Central memory CD4-positive, alpha-beta T cell (primary cell): ENCODE measurements around the gene TBC1D24.

ENCODE experiments used
- DNase-seq: peaks from one replicate; pipeline ENCODE4 v3.0.0; 2022

Gene TBC1D24

DNA sequence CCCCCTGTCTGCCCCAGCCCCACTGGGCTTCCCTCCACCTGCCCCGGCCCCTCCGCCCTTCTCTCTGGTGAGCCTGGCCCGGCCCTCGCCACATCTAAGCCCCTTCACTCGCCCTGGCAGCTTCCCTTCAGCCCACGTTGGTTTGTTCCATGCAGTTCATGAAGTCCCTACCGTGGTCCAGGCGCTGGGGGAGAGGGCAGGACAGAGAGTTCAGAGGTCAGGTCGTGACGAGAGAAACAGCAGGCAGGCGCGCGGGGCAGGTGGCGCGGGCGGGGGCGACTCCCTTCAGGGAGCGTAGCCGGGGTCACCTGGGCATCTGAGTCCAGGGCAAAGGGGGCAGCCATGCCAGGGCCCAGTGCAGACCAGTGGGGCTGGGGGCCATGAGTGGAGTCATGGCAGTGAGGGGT lies 23.9 kb upstream of the TBC1D24 start:
- no peak for DNase-seq

DNA sequence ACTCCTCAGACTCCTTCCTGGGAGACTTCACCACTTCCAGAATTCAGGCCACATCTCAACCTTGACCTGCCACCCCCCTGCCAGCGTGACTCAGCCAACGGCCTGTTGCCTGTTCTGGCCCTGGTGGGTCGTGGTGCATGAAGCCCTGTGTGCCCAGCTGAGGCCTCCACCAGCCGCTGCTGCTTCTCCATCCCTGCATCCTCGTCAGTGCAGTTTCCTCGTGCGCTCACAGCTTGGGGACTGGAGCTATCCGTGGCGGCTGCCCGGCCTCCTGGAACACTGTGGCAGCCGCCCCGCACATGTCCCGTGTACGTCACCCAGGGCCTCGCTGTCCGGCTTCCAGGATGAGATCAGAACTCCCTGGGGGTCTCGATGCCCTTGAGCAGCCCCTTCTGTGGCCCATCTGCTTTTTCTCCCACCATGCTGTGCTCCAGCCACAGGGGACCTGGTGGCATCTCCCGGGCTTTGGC lies 23.0 kb upstream of the TBC1D24 start:
- DNase-seq, result no peak

- DNase-seq, result no peak
These were observed 22.3 kb upstream of the TBC1D24 start for GRCh38 chr16:2452650-2453049.

DNA sequence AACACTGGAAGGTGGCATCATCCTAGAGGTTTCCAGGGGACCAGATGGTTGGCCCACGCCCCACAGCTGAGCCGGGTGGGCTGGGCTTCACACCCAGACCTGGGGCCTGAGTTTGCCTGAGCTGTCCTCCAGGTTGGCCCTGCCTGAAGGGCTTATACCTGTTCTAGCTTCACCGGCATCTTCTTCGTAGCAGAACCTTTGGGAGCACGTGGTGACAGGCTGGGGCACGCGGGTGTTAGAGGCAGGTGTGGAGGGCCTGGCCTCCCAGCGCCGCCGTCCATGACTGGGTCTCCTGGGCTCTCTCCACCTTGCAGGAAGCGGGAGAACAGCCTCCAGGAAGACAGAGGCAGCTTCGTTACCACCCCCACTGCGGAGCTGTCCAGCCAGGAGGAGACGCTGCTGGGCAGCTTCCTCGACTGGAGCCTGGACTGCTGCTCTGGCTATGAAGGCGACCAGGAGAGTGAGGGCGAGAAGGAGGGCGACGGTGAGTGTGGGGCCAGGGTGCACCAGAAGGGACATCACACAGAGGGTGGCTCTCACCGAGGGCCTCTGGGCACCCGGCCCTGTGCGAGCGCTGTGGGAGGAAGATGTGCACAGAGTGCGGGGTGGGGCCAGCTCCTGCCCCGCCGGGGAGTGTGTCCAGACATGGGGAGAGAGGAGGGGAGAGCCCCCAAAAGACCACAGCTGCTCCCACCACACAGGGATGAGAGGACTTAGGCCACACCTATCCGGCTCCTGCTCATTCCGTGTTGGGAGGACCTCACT lies 19.7 kb upstream of the TBC1D24 start:
- DNase-seq, result no peak

GRCh38 chr16:2456551-2457153 lies 18.3 kb upstream of the TBC1D24 start:
- no peak for DNase-seq

DNA sequence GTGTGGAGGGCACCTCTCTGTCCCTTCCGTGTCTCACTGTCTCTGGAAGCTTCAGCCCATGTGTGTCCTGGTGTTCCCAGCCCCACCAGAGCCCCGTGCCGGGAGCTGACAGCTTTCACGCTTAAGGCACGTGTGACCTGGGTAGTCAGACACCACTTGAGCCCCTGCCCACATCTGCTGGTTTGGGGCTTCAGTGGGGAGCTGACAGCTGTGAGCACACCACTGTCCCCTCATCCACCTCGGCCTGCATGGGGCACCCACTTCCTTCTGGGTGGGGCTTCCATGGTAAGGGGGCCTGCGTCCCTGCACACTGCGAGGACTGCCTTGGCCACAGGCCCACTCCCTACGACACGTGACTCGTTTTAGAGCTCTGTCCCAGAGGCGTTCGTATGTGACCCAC lies 17.7 kb upstream of the TBC1D24 start:
- DNase-seq, result no peak

- no peak for DNase-seq
These were observed 17.0 kb upstream of the TBC1D24 start for GRCh38 chr16:2457946-2458345.

DNA sequence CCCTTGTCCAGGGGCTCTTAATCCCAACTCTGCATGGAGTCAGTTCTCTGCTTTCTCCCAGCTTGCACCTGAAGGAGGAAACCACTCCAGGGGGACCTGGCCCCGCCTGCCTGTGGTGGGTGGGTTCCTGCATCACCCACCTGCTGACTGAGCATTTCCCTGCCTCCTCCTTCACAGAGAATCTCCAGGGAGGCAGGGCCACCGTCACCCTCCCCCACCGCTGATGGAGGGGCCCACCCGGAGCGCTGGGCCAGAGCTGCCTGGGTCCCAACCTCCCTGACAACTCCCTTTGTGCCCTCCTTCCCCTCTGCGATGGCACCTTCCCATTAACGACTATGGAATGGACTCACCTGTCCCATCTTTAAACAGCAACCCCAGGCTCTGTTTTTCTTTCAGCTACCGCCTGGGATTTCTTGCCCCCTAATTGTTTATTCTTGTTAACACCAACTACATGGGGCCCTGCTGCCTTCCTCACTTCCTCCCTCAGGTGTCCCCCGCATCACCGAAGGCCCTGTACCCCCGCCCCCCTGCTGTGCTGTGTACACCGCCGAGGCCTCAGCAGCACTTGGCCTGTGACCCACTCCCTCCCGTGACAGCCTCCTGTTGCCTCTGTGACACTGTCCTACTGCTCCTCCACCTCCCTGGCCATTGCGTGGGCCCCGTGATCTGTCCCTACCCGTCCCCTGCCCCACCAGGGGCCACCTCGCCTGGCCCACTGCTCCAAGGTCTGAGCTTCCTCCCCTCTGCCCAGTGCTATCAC lies 15.9 kb upstream of the TBC1D24 start:
- DNase-seq, result no peak

GRCh38 chr16:2459647-2460390 lies 15.1 kb upstream of the TBC1D24 start, which contains the start of gene TEDC2:
Gene TEDC2 (plus strand): TSS chr16:2460109. CDS start chr16:2460145, 36 bp downstream.
- DNase-seq, result peak; percentile 95

DNA sequence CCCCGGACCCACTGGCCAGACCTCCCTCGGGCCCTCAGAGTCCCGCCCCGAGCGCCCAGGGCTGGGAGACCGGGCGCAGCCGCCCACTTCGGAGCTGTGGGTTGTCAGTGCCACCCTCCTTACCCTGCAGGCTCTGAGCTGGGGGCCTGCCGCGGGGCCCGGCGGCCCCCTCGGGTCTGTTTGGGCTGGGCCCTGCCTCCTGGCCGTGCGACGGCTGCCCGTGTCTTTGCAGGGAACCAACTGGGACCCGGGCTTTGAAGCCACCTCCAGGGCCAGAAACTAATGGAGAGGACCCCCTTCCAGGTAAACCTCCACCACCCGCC lies 14.6 kb upstream of the TBC1D24 start:
- DNase-seq, result no peak

GRCh38 chr16:2460916-2461315 lies 14.0 kb upstream of the TBC1D24 start:
- DNase-seq, result no peak

GRCh38 chr16:2462031-2462866 lies 12.7 kb upstream of the TBC1D24 start:
- DNase-seq, result no peak

GRCh38 chr16:2464333-2464732 lies 10.6 kb upstream of the TBC1D24 start:
- DNase-seq, result no peak

DNA sequence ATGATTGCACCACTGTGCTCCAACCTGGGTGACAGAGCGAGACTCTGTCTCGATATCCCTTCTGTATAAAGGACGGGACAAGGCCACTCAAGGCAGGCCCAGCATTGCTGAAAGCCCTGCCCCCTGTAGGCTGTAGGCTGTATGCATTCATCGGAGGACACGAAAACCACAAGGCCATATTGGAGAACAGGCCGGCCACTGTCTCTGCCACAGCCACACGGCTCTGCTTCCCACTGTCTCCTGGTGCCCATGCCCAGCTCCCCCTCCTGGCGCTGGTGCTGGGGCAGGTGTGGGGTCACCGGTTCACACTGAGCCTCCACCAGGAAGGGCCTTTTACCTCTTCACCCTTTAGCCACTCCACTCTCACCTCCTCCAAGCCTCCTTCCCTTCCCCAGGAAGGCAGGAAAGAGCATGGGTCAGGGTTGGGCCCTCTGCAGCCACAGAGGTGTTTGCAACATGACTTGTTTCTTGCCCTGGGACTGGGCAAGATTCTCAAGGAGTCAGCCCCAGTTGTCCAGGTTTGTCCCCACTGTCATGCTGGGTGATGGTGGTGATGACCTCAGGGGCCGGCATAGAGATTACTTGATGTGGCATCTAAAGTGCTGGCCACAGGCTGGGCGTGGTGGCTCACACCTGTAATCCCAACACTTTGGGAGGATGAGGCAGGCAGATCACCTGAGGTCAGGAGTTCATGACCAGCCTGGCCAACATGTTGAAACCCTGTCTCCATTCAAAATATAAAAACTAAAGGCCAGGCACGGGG lies 9.1 kb upstream of the TBC1D24 start:
- no peak for DNase-seq

DNA sequence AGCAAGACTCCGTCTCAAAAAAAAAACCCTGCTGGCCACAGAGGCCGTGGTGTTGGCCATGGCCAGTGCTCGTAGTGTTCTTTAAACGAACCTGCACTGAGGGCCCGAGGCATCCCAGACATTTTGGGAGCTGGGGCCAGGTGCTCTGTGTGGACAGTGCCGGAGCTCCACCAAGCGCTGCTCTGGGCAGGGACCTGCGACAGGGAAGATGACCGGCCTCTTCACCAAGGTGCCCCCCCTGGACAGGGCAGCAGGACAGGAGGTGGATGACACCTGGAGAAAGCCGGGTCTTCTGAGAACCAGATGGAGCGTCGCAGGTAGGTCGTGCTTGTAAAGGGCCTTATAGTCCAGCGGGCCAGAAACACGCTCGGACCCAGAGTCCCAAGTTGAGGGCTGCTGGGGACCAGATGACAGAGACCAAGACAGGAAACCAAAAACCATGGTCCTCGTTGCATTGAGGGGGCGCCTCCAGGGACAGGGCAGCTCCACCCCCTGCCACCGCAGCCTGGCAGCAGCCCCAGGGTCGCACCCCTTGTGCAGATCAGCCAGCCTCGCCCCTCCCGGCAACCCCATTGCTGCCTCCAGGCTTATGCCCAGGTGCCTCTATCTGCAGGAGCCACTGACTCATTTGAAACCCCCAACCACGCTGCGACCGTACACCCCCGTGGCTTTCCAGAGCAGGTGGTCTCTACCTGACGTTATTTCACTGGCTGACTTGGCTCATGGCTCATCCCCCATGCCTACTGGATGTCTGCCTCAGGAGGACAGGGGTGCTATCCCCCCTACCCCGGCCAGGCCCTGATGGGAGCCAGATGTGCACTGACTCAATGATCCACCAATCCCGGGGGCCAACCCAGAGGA lies 8.0 kb upstream of the TBC1D24 start:
- no peak for DNase-seq

- DNase-seq, result no peak
These were observed 7.2 kb upstream of the TBC1D24 start for GRCh38 chr16:2467528-2468232.

- no peak for DNase-seq
These were observed 6.6 kb upstream of the TBC1D24 start for GRCh38 chr16:2468233-2468724.

DNA sequence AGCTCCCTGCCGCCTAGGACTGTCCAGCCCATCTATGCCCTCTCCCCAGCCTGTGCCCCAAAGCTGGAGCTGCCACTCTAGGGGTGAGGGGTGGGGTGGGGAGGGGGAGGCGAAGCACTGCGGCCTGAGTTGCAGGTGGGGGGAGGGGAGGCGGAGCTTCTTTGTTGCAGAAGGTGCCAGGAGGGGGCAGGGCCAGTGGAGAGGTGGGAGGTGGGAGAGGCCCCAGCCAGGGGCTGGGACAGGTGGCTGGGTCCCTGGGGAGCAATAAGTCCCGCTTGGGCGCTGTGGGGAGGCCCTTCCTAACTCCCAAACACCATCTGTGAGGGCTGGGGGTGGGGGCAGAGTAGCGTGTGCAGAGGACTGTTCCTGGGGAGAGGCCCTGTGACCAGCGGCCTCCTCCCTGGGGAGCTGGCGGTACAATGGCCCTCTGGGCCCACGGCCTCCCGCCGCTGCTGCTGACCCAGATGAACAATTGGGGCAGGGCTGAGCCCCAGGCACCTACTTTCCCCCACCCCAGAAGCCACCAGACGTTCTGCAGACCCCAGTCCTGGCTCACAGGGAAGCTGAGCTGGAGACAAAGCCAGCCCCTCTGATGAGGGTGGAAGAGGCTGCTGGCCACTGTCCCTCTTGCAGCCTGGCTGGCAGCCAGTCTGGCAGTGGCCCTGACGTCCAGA lies 6.1 kb upstream of the TBC1D24 start:
- no peak for DNase-seq
